ENCODE results near the gene CASZ1.

- TF ChIP-seq EP300 (IDR thresholded peaks at IDR 0.05): no peak
- no peak for TF ChIP-seq CTCF (IDR thresholded peaks at IDR 0.05)
- no peak for TF ChIP-seq POLR2A (IDR thresholded peaks at IDR 0.05)
These were observed 164.4 kb downstream of the CASZ1 start for GRCh38 chr1:10631811-10632593.
